GM19468 (cell line): ENCODE results near the gene TMEM86B.

ENCODE experiments used
- ATAC-seq: cut with Tn5 transposase; IDR thresholded peaks from one replicate; pipeline ENCODE4 v1.9.1; 2021; ENCODE audit warnings: mild to moderate bottlenecking, moderate library complexity, moderate number of reproducible peaks; ENCODE audit not compliant: unreplicated experiment; ENCODE audit errors: extremely low read depth

The TMEM86B gene

GRCh38 chr19:55244004-55244680 is 15.6 kb upstream of the TMEM86B start:
- ATAC-seq: no peak

- ATAC-seq: no peak
Measured at GRCh38 chr19:55242517-55242916, 14.0 kb upstream of the TMEM86B start.

- no peak for ATAC-seq
Measured at GRCh38 chr19:55241935-55242464, 13.4 kb upstream of the TMEM86B start.

GRCh38 chr19:55241143-55241934 is 12.8 kb upstream of the TMEM86B start:
- ATAC-seq: no peak

- no peak for ATAC-seq
Measured at GRCh38 chr19:55240713-55241020, 12.1 kb upstream of the TMEM86B start.

- ATAC-seq: no peak
Measured at GRCh38 chr19:55239004-55239403, 10.4 kb upstream of the TMEM86B start.

GRCh38 chr19:55238030-55238429 is 9.5 kb upstream of the TMEM86B start:
- ATAC-seq: no peak

GRCh38 chr19:55232986-55233385 is 4.4 kb upstream of the TMEM86B start:
- ATAC-seq: no peak

- ATAC-seq: no peak
Measured at GRCh38 chr19:55232286-55232602, 3.7 kb upstream of the TMEM86B start.

- no peak for ATAC-seq
Measured at GRCh38 chr19:55231391-55232285, 3.1 kb upstream of the TMEM86B start.

GRCh38 chr19:55230780-55231179 is 2.2 kb upstream of the TMEM86B start:
- no peak for ATAC-seq

- no peak for ATAC-seq
Measured at GRCh38 chr19:55230329-55230728, 1.8 kb upstream of the TMEM86B start.

GRCh38 chr19:55229789-55230182 is 1.2 kb upstream of the TMEM86B start:
- no peak for ATAC-seq

- ATAC-seq: no peak
Measured at GRCh38 chr19:55229145-55229788, 704 bp upstream of the TMEM86B start.

GRCh38 chr19:55228015-55228391 is 560 bp downstream of the TMEM86B start:
- no peak for ATAC-seq

- ATAC-seq: no peak
Measured at GRCh38 chr19:55227241-55228014, 1.1 kb downstream of the TMEM86B start.

- ATAC-seq: no peak
Measured at GRCh38 chr19:55226788-55227187, 1.8 kb downstream of the TMEM86B start.

GRCh38 chr19:55226273-55226672 is 2.3 kb downstream of the TMEM86B start:
- no peak for ATAC-seq

- ATAC-seq: no peak
Measured at GRCh38 chr19:55225415-55225958, 3.1 kb downstream of the TMEM86B start.
